SK-N-SH (cell line): Measurements from ENCODE around the gene S100A13. TPM values are rescaled to one million over a fixed set of nuclear protein-coding genes. Genes with fewer than 3 reads are reported as not detected.

ENCODE experiments used
- CTCF ChIA-PET: fragments of 300-600, 350-600 bp; formaldehyde crosslinking; extraction: SDS; loops from one replicate; lab custom pipeline; 2021; lab: Yijun Ruan, JAX
- POLR2A ChIA-PET: fragments of 350-600 bp; sonication (Branson Sonifier 250); formaldehyde crosslinking; extraction: SDS; loops from one replicate; lab custom pipeline; 2020; ENCODE audit warnings: antibody characterized with exemption, inconsistent platforms; lab: Yijun Ruan, JAX
- DNase-seq: peaks from one replicate; pipeline ENCODE4 v3.0.0; 2012
- H2AFZ ChIP-seq: fragments of 200-600 bp; sonication (generic); 2 replicates; pipeline ENCODE4 v1.8.1; 2016; ENCODE audit warnings: antibody characterized with exemption, mild to moderate bottlenecking, low read depth
- H3F3A ChIP-seq: fragments of 200-600 bp; sonication (generic); replicated peaks from 2 replicates; pipeline ENCODE3; 2016; ENCODE audit warnings: antibody characterized with exemption, mild to moderate bottlenecking; ENCODE audit not compliant: insufficient read depth
- H3K27ac ChIP-seq, 2 experiments: fragments of 200-500 bp in 1 of 2; fragments of 200-600 bp in 1 of 2; sonication (Bioruptor generic) in 1 of 2; sonication (generic), shearing (Covaris generic) in 1 of 2; 2 replicates each; pipeline versions ENCODE4 v1.5.1 to v1.6.1; 2014 to 2016; ENCODE audit warnings: low read depth in 2 of 2, inconsistent platforms in 1 of 2, low read length in 1 of 2, mild to moderate bottlenecking in 1 of 2, mixed read lengths in 1 of 2
- H3K27me3 ChIP-seq: fragments of 200-600 bp; sonication (generic), shearing (Covaris generic); 2 replicates; pipeline ENCODE4 v1.6.1; 2016; ENCODE audit warnings: mixed run types; ENCODE audit not compliant: insufficient read depth
- H3K36me3 ChIP-seq, 2 experiments: fragments of 200-500 bp in 1 of 2; fragments of 200-600 bp in 1 of 2; sonication (Bioruptor generic) in 1 of 2; sonication (generic) in 1 of 2; replicated peaks in 1 of 2; 2 replicates each; pipeline versions ENCODE3 to v1.5.1; 2014 to 2016; ENCODE audit warnings: low read length in 1 of 2, mild to moderate bottlenecking in 1 of 2; ENCODE audit not compliant: insufficient read depth in 2 of 2, control insufficient read depth in 1 of 2
- H3K4me1 ChIP-seq, 2 experiments: fragments of 200-500 bp in 1 of 2; fragments of 200-600 bp in 1 of 2; sonication (Bioruptor generic) in 1 of 2; sonication (generic), shearing (Covaris generic) in 1 of 2; 2 replicates each; pipeline versions ENCODE4 v1.5.1 to v1.6.1; 2014 to 2016; ENCODE audit warnings: low read depth in 1 of 2, low read length in 1 of 2, mixed run types in 1 of 2; ENCODE audit not compliant: insufficient read depth in 2 of 2, control insufficient read depth in 1 of 2
- H3K4me2 ChIP-seq: fragments of 200-600 bp; sonication (generic), shearing (Covaris generic); 2 replicates; pipeline ENCODE4 v1.6.1; 2017; ENCODE audit warnings: mixed run types
- H3K4me3 ChIP-seq, 2 experiments: fragments of 200-500 bp in 1 of 2; fragments of 200-600 bp in 1 of 2; sonication (Bioruptor generic) in 1 of 2; sonication (generic), shearing (Covaris generic) in 1 of 2; 2 replicates each; pipeline versions ENCODE4 v1.5.1 to v1.8.1; 2014 to 2016; ENCODE audit warnings: low read depth in 2 of 2, inconsistent platforms in 1 of 2, low read length in 1 of 2, mild to moderate bottlenecking in 1 of 2, mixed read lengths in 1 of 2, moderate library complexity in 1 of 2
- H3K79me2 ChIP-seq: fragments of 200-600 bp; sonication (generic); 2 replicates; pipeline ENCODE4 v1.8.1; 2017; ENCODE audit warnings: mild to moderate bottlenecking; ENCODE audit not compliant: insufficient read depth
- H3K9ac ChIP-seq: fragments of 200-600 bp; sonication (generic); 2 replicates; pipeline ENCODE4 v1.6.1; 2017; ENCODE audit warnings: mixed run types
- H3K9me2 ChIP-seq: fragments of 200-600 bp; sonication (generic); 2 replicates; pipeline ENCODE4 v1.6.1; 2017; ENCODE audit warnings: mixed run types
- H3K9me3 ChIP-seq: fragments of 200-600 bp; sonication (generic); 2 replicates; pipeline ENCODE4 v1.6.1; 2017; ENCODE audit warnings: mixed run types, mild to moderate bottlenecking, moderate library complexity
- H4K20me1 ChIP-seq: fragments of 200-600 bp; sonication (generic); 2 replicates; pipeline ENCODE4 v1.6.1; 2017; ENCODE audit warnings: mild to moderate bottlenecking, mixed run types; ENCODE audit not compliant: insufficient read depth
- FOXJ3 ChIP-seq: sonication (generic); formaldehyde crosslinking; IDR thresholded peaks from 2 replicates; pipeline ENCODE4 v1.5.1; 2020; ENCODE audit warnings: mild to moderate bottlenecking, missing genetic modification reagents
- GATA2 ChIP-seq: sonication (generic); formaldehyde crosslinking; IDR thresholded peaks from 2 replicates; pipeline ENCODE4 v1.5.0; 2020; ENCODE audit warnings: mild to moderate bottlenecking, missing genetic modification reagents
- IRF3 ChIP-seq: fragments of 150-350 bp; IDR thresholded peaks from 2 replicates; pipeline ENCODE4 v1.6.1; 2016; ENCODE audit warnings: mild to moderate bottlenecking, low read depth, low read length
- POLR2AphosphoS5 ChIP-seq: IDR thresholded peaks from 2 replicates; pipeline ENCODE4 v1.6.1; 2012; ENCODE audit warnings: low read depth, low read length
- RXRA ChIP-seq: IDR thresholded peaks from 2 replicates; pipeline ENCODE4 v1.4.0; 2012; ENCODE audit warnings: low read depth, mild to moderate bottlenecking, borderline replicate concordance
- SIN3A ChIP-seq: IDR thresholded peaks from 2 replicates; pipeline ENCODE4 v1.6.1; 2012; ENCODE audit warnings: low read depth, mild to moderate bottlenecking, low read length, moderate library complexity, borderline replicate concordance
- TAF1 ChIP-seq: IDR thresholded peaks from 2 replicates; pipeline ENCODE4 v1.6.1; 2012; ENCODE audit warnings: low read depth, mild to moderate bottlenecking, low read length, moderate library complexity, borderline replicate concordance
- TCF12 ChIP-seq: IDR thresholded peaks from 2 replicates; pipeline ENCODE4 v1.4.0; 2012
- TEAD4 ChIP-seq: IDR thresholded peaks from 2 replicates; pipeline ENCODE4 v1.4.0; 2012; ENCODE audit warnings: mild to moderate bottlenecking, borderline replicate concordance; ENCODE audit not compliant: insufficient read depth
- WGBS: methylation state at CpG from one replicate; pipeline ENCODE4 v1.1.6; 2017; ENCODE audit warnings: low lambda C conversion rate; 5-methylcytosine and 5-hydroxymethylcytosine counted together
- polyA plus RNA-seq, 3 experiments: library from polyadenylated mRNA; depleted of rRNA; stranded (reverse); fragments of >200 nt; gene quantifications; 2 replicates each; pipeline ENCODE4 v1.2.3, GENCODE V29; 2012

The S100A13 gene
- polyA plus RNA-seq, 1 of the 3 experiments (the other 2 are of a cell fraction) = 12.3 TPM

- Histone ChIP-seq H3F3A (peaks cover 12% of the 10 kb centered on the region), H3K9ac (no peak overlapping the region), H2AFZ (no peak overlapping the region), H3K79me2 (peaks cover 18% of the 10 kb centered on the region), H3K9me3 (no peaks in the 10 kb centered on the region), H3K9me2 (no peaks in the 10 kb centered on the region), H3K4me1 (peaks cover 10 to 11% of the 10 kb centered on the region in 2 experiments; a peak in 2 of 4 replicates), H3K36me3 (peaks cover 0 to under 1% of the 10 kb centered on the region in 2 experiments), H3K27me3 (no peaks in the 10 kb centered on the region), H4K20me1 (peaks cover 3% of the 10 kb centered on the region; the same call in 1 of the 2 replicates), H3K4me3 (no peak overlapping the region), H3K27ac (no peak overlapping the region), H3K4me2 (no peak overlapping the region)
- POLR2A ChIA-PET = no interaction called here
- 93% methylated on average over 7 of the region's 7 CpGs for WGBS
- no peak for TF ChIP-seq TAF1
- TF ChIP-seq SIN3A = no peak
- no peak for TF ChIP-seq POLR2AphosphoS5
- no peak for TF ChIP-seq RXRA
- TF ChIP-seq TEAD4 = no peak
- TF ChIP-seq FOXJ3 = no peak
- CTCF ChIA-PET = interaction anchor here (0.6 to 8.3 kb wide), 2 partner anchors 15 to 119 kb away, joined by 3 to 62 read pairs; partner anchors contain the start of genes S100A14 and S100A16
- no peak for DNase-seq
These were observed 3.1 kb upstream of the S100A13 start for GRCh38 chr1:153630384-153630783.

- DNase-seq = no peak
- Histone ChIP-seq H3K9me3 (no peaks in the 10 kb centered on the region), H3K27me3 (no peaks in the 10 kb centered on the region), H3K79me2 (peaks cover 14% of the 10 kb centered on the region), H3K4me1 (peaks cover 10 to 11% of the 10 kb centered on the region in 2 experiments; a peak in 2 of 4 replicates), H4K20me1 (peaks cover 2% of the 10 kb centered on the region; the same call in 1 of the 2 replicates), H3K9ac (no peak overlapping the region), H3K9me2 (no peaks in the 10 kb centered on the region), H3K36me3 (no peaks in the 10 kb centered on the region), H3K4me2 (no peak overlapping the region), H3K27ac (no peak overlapping the region), H3K4me3 (no peak overlapping the region), H2AFZ (no peak overlapping the region), H3F3A (peaks cover 12% of the 10 kb centered on the region)
- POLR2A ChIA-PET = no interaction called here
- TF ChIP-seq SIN3A = no peak
- WGBS = 100% methylated on average over 1 of the region's 1 CpG
- CTCF ChIA-PET = interaction anchor here (8.3 kb wide), 1 partner anchor 14 kb away, joined by 62 read pairs; the partner anchor contains the start of genes S100A14 and S100A16
These were observed 2.7 kb upstream of the S100A13 start for GRCh38 chr1:153629971-153630370.

- Histone ChIP-seq H3K27ac (no peak overlapping the region), H3K4me1 (peaks cover 10 to 11% of the 10 kb centered on the region in 2 experiments; a peak in 2 of 4 replicates), H3K9ac (no peak overlapping the region), H3K27me3 (no peaks in the 10 kb centered on the region), H3K4me2 (no peak overlapping the region), H3F3A (peaks cover 11% of the 10 kb centered on the region), H2AFZ (no peak overlapping the region), H3K36me3 (no peaks in the 10 kb centered on the region), H3K79me2 (peaks cover 7% of the 10 kb centered on the region; the same call in 1 of the 2 replicates), H3K9me2 (no peaks in the 10 kb centered on the region), H3K4me3 (no peak overlapping the region), H4K20me1 (no peaks in the 10 kb centered on the region), H3K9me3 (no peaks in the 10 kb centered on the region)
- WGBS = 81% methylated on average over 3 of the region's 5 CpGs
- ChIA-PET POLR2A (no interaction called here), CTCF (interaction anchor here (3.8 to 8.3 kb wide), 2 partner anchors 13 to 118 kb away, joined by 13 to 62 read pairs; partner anchors contain the start of genes S100A14 and S100A16)
- no peak for TF ChIP-seq POLR2AphosphoS5
- TF ChIP-seq TCF12 = no peak
- no peak for TF ChIP-seq IRF3
- no peak for TF ChIP-seq TEAD4
- TF ChIP-seq GATA2 (CRISPR knock-in tag) = no peak
- TF ChIP-seq FOXJ3 = no peak
- DNase-seq = no peak
These were observed 2.0 kb upstream of the S100A13 start for GRCh38 chr1:153629343-153629665.
